Astrocyte (in vitro differentiated cells and primary cell): ENCODE data around the gene UGT1A4. TPM values are rescaled to one million over a fixed set of nuclear protein-coding genes. Genes with fewer than 3 reads are reported as not detected.

Experiments used
- DNase-seq: peaks from one replicate; pipeline ENCODE4 v3.0.0-alpha.2; 2010; ENCODE audit warnings: low read depth
- FAIRE-seq: peaks from 2 replicates; lab custom pipeline; 2011; peaks lifted over from hg19 to GRCh38; lab: Jason Lieb, UNC
- H2AFZ ChIP-seq: 2 replicates; pipeline ENCODE4 v1.6.0; 2012; ENCODE audit warnings: low read depth, low read length, inconsistent platforms
- H3K27ac ChIP-seq: 2 replicates; pipeline ENCODE4 v1.5.1; 2011; ENCODE audit warnings: low read depth, low read length, inconsistent platforms
- H3K27me3 ChIP-seq: 2 replicates; pipeline ENCODE4 v1.6.0; 2011; ENCODE audit warnings: low read length, inconsistent platforms; ENCODE audit not compliant: insufficient read depth
- H3K36me3 ChIP-seq: 2 replicates; pipeline ENCODE4 v1.5.1; 2011; ENCODE audit warnings: low read length, inconsistent platforms; ENCODE audit not compliant: insufficient read depth
- H3K4me1 ChIP-seq: 2 replicates; pipeline ENCODE4 v1.5.1; 2011; ENCODE audit warnings: low read length, inconsistent platforms; ENCODE audit not compliant: insufficient read depth
- H3K4me2 ChIP-seq: 2 replicates; pipeline ENCODE4 v1.6.0; 2012; ENCODE audit warnings: low read length, inconsistent platforms
- H3K4me3 ChIP-seq: 2 replicates; pipeline ENCODE4 v1.5.1; 2011; ENCODE audit warnings: low read depth, mild to moderate bottlenecking, low read length, inconsistent platforms; ENCODE audit not compliant: insufficient read depth
- H3K79me2 ChIP-seq: 2 replicates; pipeline ENCODE4 v1.6.0; 2012; ENCODE audit warnings: mild to moderate bottlenecking, low read length, inconsistent platforms; ENCODE audit not compliant: insufficient read depth
- H3K9ac ChIP-seq: 2 replicates; pipeline ENCODE4 v1.6.0; 2012; ENCODE audit warnings: mild to moderate bottlenecking, low read length, inconsistent platforms
- H3K9me3 ChIP-seq: 2 replicates; pipeline ENCODE4 v1.5.1; 2012; ENCODE audit warnings: low read depth, mild to moderate bottlenecking, low read length, inconsistent platforms; ENCODE audit not compliant: insufficient read depth
- H4K20me1 ChIP-seq: 2 replicates; pipeline ENCODE4 v1.6.0; 2012; ENCODE audit warnings: low read length, inconsistent platforms; ENCODE audit not compliant: insufficient read depth
- H3K27ac Mint-ChIP-seq: one replicate; pipeline ENCODE4 v1.8.0; 2021; ENCODE audit warnings: mild to moderate bottlenecking, mixed read lengths; ENCODE audit not compliant: unreplicated experiment
- H3K27me3 Mint-ChIP-seq: one replicate; pipeline ENCODE4 v1.8.0; 2021; ENCODE audit warnings: low read depth, mixed read lengths; ENCODE audit not compliant: unreplicated experiment
- H3K36me3 Mint-ChIP-seq: one replicate; pipeline ENCODE4 v1.8.0; 2021; ENCODE audit warnings: low read depth, mixed read lengths; ENCODE audit not compliant: unreplicated experiment
- H3K4me1 Mint-ChIP-seq: one replicate; pipeline ENCODE4 v1.8.0; 2021; ENCODE audit warnings: low read depth, mixed read lengths; ENCODE audit not compliant: unreplicated experiment
- H3K4me3 Mint-ChIP-seq: one replicate; pipeline ENCODE4 v1.8.0; 2021; ENCODE audit warnings: mild to moderate bottlenecking, moderate library complexity, mixed read lengths; ENCODE audit not compliant: unreplicated experiment
- H3K9me3 Mint-ChIP-seq: one replicate; pipeline ENCODE4 v1.8.0; 2021; ENCODE audit warnings: mild to moderate bottlenecking, mixed read lengths; ENCODE audit not compliant: unreplicated experiment
- EZH2 ChIP-seq: IDR thresholded peaks from 2 replicates; pipeline ENCODE4 v1.6.1; 2012; ENCODE audit warnings: mild to moderate bottlenecking, low read length, inconsistent platforms; ENCODE audit not compliant: insufficient read depth
- total RNA-seq: library from RNA; stranded (reverse); gene quantifications from 2 replicates; pipeline ENCODE4 v1.2.1, GENCODE V29; 2021
- TF ChIP-seq, protein P1 (sequence below): IDR thresholded peaks from 2 replicates; pipeline ENCODE4 v1.5.1; 2011; ENCODE audit warnings: low read depth, mild to moderate bottlenecking, inconsistent platforms, low read length, moderate library complexity; ENCODE audit not compliant: insufficient read depth

The UGT1A4 gene
- total RNA-seq, 1 donor from 2014 or later: not detected

DNA sequence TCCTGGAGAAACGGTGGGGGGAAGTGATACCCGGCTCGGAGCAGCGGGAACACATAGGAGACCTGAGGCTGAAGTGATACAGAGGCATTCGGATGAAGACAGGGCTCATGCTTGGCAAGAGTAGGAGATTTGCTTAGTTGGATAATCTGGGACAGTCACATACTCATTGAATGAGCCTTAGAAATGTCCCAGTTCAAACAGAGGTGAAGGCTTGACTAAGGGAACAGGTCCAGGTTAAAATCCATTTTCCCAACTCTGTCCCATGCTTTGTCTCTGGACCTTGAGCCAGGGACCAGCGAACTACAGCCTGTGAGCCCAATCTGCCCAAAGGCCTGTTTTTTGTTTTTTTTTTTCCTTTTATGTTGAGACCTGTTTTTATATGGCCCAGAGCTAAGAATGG is 24.6 kb upstream of the UGT1A4 start:
- H3K79me2 ChIP-seq: no peaks in the 10 kb centered on the region
- H3K36me3 ChIP-seq: no peaks in the 10 kb centered on the region
- no peaks in the 10 kb centered on the region for H4K20me1 ChIP-seq
- Mint-ChIP-seq H3K27me3 (peaks cover 5% of the 10 kb centered on the region), H3K27ac (no peak overlapping the region), H3K4me3 (no peak overlapping the region), H3K9me3 (peaks cover 6% of the 10 kb centered on the region), H3K4me1 (no peaks in the 10 kb centered on the region), H3K36me3 (no peaks in the 10 kb centered on the region)
- no peak overlapping the region for H3K9ac ChIP-seq
- H3K4me3 ChIP-seq: no peak overlapping the region
- H3K27ac ChIP-seq: no peak overlapping the region
- no peaks in the 10 kb centered on the region for H3K4me1 ChIP-seq
- TF ChIP-seq, protein P1, sequence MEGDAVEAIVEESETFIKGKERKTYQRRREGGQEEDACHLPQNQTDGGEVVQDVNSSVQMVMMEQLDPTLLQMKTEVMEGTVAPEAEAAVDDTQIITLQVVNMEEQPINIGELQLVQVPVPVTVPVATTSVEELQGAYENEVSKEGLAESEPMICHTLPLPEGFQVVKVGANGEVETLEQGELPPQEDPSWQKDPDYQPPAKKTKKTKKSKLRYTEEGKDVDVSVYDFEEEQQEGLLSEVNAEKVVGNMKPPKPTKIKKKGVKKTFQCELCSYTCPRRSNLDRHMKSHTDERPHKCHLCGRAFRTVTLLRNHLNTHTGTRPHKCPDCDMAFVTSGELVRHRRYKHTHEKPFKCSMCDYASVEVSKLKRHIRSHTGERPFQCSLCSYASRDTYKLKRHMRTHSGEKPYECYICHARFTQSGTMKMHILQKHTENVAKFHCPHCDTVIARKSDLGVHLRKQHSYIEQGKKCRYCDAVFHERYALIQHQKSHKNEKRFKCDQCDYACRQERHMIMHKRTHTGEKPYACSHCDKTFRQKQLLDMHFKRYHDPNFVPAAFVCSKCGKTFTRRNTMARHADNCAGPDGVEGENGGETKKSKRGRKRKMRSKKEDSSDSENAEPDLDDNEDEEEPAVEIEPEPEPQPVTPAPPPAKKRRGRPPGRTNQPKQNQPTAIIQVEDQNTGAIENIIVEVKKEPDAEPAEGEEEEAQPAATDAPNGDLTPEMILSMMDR: no peak
- no peak for TF ChIP-seq EZH2
- DNase-seq (no peak), FAIRE-seq (no peak)
- H2AFZ ChIP-seq: no peak overlapping the region
- H3K9me3 ChIP-seq: no peaks in the 10 kb centered on the region
- H3K4me2 ChIP-seq: no peak overlapping the region
- no peaks in the 10 kb centered on the region for H3K27me3 ChIP-seq

DNA sequence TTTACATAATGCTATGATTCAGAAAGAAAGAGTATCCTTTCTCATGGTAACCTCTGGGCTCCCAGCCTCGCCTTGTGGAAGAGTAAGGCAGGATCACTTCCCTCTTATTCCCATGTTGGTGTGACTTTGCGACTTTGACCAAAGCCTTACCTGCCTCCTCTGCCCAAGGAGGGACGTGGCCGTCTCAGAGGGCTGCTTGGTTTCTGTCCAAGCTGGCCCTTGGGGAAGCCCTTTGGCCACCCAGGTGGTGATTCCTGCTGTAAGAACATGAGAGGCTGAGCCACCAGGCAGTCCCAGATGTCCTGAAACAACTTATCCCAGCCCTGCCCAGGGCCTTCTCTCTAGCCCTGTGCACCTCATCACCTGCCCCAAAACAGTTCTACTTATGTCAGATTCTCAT is 19.8 kb upstream of the UGT1A4 start:
- H3K9me3 Mint-ChIP-seq: peaks cover 4% of the 10 kb centered on the region
- Histone ChIP-seq H3K36me3 (no peaks in the 10 kb centered on the region), H2AFZ (no peak overlapping the region), H3K4me3 (no peak overlapping the region), H4K20me1 (no peaks in the 10 kb centered on the region), H3K4me1 (no peaks in the 10 kb centered on the region), H3K4me2 (no peak overlapping the region), H3K9me3 (no peaks in the 10 kb centered on the region), H3K9ac (no peak overlapping the region), H3K79me2 (no peaks in the 10 kb centered on the region), H3K27ac (no peak overlapping the region), H3K27me3 (no peaks in the 10 kb centered on the region)
- TF ChIP-seq, protein P1: no peak
- no peak for TF ChIP-seq EZH2
- no peak overlapping the region for H3K4me3 Mint-ChIP-seq
- DNase-seq (no peak), FAIRE-seq (no peak)
- no peaks in the 10 kb centered on the region for H3K4me1 Mint-ChIP-seq
- no peak overlapping the region for H3K27ac Mint-ChIP-seq
- H3K27me3 Mint-ChIP-seq: peaks cover 1% of the 10 kb centered on the region
- no peaks in the 10 kb centered on the region for H3K36me3 Mint-ChIP-seq

DNA sequence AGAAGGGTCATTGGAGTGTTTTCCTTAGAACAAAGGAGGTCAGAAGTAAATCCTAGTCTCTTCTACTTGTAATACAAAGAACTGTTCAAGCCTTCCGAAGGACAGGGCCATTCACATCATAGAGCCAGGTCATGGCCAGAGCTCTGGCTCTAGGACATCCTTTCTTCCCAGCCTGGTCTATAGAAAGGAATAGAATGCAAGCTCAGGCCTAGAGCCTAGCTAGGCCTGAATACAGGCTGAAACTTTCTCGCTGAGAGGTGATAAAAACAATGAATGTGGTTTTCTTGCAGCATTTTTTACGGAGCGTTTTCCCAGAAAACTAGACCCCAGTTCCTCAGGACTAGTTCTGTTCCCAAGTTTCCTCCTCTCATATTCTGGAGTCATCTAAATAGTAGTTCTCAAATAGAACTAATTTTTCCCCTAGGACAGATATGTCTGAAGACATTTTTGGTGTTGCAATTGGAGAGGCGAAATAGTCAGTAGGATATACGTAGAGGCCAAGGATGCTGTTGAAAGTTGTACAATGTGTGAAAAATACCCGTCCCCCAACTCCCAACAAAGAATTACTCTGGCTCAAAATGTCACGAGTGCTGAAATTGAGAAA is 19.0 kb upstream of the UGT1A4 start:
- Histone ChIP-seq H3K27me3 (no peaks in the 10 kb centered on the region), H3K36me3 (no peaks in the 10 kb centered on the region), H4K20me1 (no peaks in the 10 kb centered on the region), H2AFZ (no peak overlapping the region), H3K9me3 (no peaks in the 10 kb centered on the region), H3K9ac (peak overlapping the region; percentile 40), H3K4me3 (no peak overlapping the region), H3K79me2 (no peaks in the 10 kb centered on the region), H3K4me2 (no peak overlapping the region), H3K27ac (peak overlapping the region; percentile 65), H3K4me1 (no peaks in the 10 kb centered on the region)
- Mint-ChIP-seq H3K4me1 (no peaks in the 10 kb centered on the region), H3K27ac (peak overlapping the region; percentile 38), H3K27me3 (no peaks in the 10 kb centered on the region), H3K4me3 (no peak overlapping the region), H3K9me3 (peaks cover 2% of the 10 kb centered on the region), H3K36me3 (no peaks in the 10 kb centered on the region)
- TF ChIP-seq, protein P1: no peak
- no peak for TF ChIP-seq EZH2
- FAIRE-seq: no peak
- DNase-seq: no peak
